GM21737 (cell line): ENCODE data around the gene ALKBH8.
A peak's percentile ranks its signal among the peaks of the same experiment; 100 is the strongest.
"Not testable (repeated sequence)": the region's sequence is repeated elsewhere in the genome, so short reads cannot be mapped to it uniquely, and the experiment has no call there.

Experiments
- ATAC-seq: cut with Tn5 transposase; IDR thresholded peaks from one replicate; pipeline ENCODE4 v1.9.1; 2021; ENCODE audit warnings: mild to moderate bottlenecking, moderate library complexity; ENCODE audit not compliant: unreplicated experiment

ALKBH8 gene

DNA sequence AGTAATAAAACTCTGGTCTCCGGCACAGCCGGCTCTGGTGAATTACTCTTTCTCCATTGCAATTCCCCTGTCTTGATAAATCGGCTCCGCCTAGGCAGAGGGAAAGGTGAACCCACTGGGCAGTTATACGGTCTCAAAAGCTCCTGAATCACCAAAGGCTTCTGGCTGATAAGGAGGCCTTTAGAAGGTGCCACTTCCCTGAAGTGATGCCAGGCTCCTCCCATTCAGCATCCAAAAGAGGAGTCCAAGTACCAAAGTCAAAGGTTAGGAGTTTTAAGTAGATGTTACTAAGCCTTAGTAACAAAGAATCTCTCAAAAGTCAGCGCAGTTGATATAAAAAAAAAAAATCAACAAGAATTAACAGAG lies 11.8 kb upstream of the ALKBH8 start:
- ATAC-seq = no peak

- not testable (repeated sequence) for ATAC-seq
Observed at GRCh38 chr11:107576497-107577345, 11.2 kb upstream of the ALKBH8 start.

GRCh38 chr11:107573438-107573837 lies 7.9 kb upstream of the ALKBH8 start:
- ATAC-seq = no peak

- ATAC-seq = no peak
Observed at GRCh38 chr11:107570015-107570414, 4.5 kb upstream of the ALKBH8 start.

DNA sequence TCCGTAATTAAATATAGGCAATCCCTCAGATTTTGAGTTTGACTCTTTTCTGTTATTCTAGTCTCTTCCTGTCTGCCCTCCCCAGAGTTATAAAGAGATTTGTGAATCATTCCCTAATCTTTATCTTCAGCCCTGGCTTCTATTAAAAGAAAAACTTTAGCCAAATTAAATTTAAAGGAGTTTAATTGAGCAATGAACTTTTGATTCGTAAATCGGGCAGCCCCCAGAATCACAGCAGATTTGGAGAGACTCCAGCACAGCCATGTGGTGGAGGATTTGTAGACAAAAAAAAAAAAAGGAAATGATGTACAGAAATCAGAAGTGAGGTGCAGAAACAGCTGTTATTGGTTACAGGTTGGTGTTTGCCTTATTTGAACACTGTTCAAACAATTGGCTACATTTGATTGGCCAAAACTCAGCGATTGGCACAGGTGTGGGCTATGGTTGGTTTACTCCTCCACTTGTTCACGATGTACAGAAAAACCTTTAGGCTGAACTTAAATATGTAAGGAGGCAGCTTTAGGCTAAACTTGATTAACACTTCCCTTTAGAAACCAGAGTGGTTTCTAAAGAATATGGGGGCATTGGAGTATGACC lies 2.3 kb upstream of the ALKBH8 start:
- no peak for ATAC-seq

- no peak for ATAC-seq
Observed at GRCh38 chr11:107566569-107566968, 1.0 kb upstream of the ALKBH8 start.

DNA sequence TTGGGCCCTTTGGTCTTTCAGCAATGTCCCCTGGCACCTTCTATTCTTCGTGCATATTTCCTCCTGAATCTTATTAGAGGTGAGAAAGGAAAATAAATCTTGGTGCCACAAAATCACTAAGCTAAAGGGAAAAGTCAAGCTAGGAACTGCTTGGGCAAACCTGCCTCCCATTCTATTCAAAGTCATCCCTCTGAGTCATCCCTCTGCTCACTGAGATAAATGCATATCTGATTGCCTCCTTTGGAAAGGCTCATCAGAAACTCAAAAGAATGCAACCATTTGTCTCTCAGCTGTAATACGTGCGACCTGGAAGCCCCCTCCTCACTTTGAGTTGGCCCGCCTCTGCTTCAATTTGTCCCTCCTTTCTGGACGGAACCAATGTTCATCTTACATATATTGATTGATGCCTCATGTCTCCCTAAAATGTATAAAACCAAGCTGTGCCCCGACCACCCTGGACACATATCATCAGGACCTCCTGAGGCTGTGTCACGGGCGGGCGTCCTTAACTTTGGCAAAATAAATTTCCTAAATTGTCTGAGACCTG lies 493 bp upstream of the ALKBH8 start:
- ATAC-seq = not testable (repeated sequence)

- peak; percentile 8 for ATAC-seq
Observed at GRCh38 chr11:107564877-107565218, 687 bp downstream of the ALKBH8 start.

DNA sequence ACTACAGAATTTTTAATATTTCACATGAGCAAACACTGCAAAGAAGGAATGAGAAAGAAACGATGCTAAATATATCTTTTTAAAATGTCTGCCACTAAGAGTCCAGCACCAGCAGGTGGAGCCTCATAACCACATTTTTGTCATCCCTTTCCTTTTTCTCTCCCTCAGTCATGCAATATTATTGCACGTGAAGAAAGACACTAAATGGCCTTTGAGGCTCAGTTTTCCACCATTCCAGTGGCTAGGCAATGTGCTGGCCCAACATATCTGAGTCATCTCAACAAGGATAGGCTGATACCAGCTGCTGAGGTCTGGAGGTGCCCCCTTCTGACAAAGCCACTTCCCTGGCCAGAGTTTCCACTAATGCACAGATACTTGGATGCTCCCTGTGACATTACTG lies 1.8 kb downstream of the ALKBH8 start:
- ATAC-seq = peak; percentile 32

DNA sequence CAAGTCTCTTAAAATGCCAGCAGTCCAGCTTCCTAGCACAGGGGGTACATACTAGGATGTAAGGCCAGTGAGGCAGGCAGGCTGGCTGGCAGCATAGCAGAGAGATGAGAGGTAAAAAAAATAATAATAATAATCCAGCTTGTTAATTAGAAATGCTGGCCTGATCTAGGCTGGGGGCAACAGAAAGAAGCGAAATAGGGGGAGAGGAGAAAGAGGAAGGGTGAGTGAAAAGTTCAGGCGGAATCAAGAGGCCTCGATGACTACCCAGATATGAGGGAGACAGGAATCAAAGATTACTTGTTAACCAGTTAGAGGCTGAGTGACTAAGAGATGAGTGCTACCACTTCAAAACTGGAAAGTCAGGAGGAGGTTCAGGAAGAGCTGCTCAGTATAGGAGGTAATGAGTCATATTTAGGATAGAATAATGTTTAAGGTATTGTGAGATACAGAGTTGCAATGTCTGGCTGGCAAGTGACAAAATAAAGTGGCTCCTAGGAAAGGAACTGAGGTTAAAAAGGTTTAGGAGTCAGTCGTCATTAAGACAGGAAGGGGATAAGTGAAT lies 2.8 kb downstream of the ALKBH8 start:
- no peak for ATAC-seq

DNA sequence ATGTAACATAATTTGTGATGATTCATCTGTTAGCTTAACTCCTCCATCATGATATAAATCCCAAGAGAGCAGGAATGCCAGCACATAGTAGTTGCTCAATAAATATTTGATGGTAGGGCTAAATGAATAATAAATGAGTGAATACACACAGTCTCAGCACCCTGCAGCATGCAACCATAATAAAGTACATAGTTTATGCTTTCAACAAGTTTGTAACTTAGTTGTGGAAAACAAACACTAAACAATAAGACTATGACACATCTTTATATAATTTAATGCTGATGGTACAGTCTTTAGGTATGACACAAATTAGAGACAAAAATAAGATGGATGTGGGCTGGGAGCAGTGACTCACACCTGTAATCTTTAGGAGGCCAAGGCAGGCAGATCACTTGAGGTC lies 3.8 kb downstream of the ALKBH8 start:
- no peak for ATAC-seq

DNA sequence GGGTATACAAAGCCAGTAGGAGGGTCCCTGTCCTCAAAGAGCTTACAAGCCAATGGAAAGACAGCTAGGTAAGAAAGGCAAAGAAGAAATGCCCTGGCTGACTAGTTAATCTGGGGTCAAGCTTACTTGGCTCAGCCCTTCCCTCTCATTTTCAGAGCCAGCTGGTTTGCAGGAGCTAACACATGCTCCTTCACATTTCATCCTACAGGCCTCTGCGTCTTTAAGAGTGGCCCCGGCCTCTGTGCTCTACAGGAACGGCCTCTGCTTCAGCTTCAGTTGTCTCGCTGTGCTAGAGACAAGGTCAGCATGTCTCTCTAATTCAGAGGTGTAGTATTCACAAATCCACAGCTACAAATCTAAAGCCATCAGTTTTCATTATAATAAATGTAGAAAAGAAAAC lies 15.2 kb downstream of the ALKBH8 start:
- ATAC-seq = no peak

DNA sequence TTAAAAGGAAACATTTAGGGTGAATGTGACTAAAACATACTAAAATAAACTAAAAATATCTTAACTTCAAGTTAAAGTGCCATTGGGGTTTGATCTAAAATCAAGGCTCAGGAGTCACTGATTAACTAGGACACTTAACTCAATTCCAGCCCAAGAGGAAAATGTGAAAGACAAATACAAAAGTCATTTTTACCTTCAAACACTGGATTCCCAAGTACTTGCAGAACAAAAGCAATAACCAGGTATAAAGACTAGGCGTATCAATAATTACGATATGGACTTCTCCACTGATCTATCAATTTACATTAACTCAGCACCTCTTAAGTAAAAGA lies 15.6 kb downstream of the ALKBH8 start:
- ATAC-seq = no peak

DNA sequence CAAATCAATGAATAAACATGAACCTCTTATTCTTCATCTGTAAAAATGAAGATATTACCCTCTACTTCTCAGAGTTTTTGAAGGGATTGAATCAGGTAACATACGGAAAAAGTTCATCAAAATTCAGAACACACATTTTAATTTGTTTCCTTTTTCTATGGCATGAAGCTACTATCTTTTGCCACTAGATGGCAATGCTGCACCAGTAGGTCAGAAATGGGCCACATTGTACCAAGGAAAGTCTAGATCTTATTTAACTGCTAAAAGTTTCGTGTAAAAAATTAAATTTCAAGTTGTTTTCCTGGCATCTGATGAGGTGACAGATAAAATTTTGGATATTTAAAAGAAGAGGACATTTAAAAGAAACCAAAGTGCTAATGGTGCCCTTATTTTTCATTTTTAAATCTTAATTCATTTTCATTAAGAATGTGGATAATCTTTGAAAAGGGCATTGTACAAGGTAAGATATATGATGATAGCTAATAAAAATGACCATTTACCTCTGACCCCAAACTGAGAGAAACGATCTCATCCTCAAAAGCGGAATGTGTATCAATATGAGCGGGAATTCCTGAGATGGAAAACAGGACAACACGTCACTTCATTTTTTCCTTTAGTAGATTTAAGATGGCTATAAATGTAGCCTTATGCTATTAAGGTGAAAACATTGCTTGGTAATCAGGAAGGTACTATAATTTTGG lies 16.1 kb downstream of the ALKBH8 start:
- ATAC-seq = no peak

- no peak for ATAC-seq
Observed at GRCh38 chr11:107547961-107548360, 17.6 kb downstream of the ALKBH8 start.

- ATAC-seq = no peak
Observed at GRCh38 chr11:107545101-107545514, 20.4 kb downstream of the ALKBH8 start.

GRCh38 chr11:107538821-107539220 lies 26.7 kb downstream of the ALKBH8 start:
- no peak for ATAC-seq

DNA sequence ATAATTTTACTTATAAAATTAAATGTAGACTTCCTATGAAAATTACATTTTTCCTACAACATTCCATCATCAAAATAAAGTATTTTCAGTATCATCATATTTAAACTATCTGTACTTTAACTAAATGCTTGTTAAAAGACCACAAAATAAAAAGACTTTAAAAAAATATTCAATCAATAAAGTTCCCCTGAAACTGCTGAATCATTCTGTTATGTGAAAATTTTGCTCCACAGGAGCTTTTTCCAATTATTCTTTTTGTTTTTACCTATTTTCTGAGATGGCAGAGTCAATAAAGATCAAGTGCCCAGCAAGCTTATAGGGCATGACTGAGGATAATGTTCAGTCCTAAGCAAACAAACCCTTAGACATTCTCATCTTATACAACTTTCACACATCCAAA lies 27.3 kb downstream of the ALKBH8 start:
- no peak for ATAC-seq

- ATAC-seq = not testable (repeated sequence)
Observed at GRCh38 chr11:107537155-107537554, 28.4 kb downstream of the ALKBH8 start.

DNA sequence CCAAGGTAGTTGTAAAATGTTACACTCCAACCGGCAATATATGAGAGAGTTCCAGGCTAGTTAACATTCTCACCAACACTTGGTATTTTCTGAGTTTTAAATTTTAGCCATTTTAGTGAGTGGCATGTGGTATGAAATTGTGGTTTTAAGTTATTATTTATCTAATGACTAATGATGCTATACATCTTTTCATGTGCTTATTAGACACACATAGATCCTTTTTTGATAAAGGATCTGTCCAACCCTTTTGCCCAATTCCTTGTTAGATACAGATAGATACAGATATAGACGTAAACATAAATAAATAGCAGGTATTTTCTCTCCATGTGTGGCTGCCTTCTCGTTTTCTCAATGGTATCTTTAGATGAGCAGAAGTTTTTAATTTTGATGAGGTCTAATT lies 39.3 kb downstream of the ALKBH8 start:
- no peak for ATAC-seq

GRCh38 chr11:107508858-107509244 lies 56.7 kb downstream of the ALKBH8 start:
- no peak for ATAC-seq
